ENCODE measurements around the gene TTC23.

The TTC23 gene

DNA sequence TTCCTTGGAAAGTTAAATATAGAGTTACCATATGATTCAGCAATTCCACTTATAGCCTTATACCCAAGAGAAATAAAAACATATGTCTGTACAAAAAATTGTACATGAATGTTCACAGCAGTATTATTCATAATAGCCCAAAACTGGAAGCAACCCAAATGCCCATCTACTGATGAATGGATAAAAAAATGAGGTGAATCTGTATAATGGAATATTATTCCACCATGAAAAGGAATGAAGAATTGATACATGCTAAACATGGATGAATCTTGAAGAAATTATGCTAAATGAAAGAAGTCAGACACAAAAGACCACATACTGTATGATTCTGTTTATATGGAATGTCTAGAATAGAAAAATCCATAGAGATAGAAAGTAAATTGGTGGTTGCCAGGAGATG, 61.4 kb downstream of the TTC23 start:
- DNase-seq = no peak

DNA sequence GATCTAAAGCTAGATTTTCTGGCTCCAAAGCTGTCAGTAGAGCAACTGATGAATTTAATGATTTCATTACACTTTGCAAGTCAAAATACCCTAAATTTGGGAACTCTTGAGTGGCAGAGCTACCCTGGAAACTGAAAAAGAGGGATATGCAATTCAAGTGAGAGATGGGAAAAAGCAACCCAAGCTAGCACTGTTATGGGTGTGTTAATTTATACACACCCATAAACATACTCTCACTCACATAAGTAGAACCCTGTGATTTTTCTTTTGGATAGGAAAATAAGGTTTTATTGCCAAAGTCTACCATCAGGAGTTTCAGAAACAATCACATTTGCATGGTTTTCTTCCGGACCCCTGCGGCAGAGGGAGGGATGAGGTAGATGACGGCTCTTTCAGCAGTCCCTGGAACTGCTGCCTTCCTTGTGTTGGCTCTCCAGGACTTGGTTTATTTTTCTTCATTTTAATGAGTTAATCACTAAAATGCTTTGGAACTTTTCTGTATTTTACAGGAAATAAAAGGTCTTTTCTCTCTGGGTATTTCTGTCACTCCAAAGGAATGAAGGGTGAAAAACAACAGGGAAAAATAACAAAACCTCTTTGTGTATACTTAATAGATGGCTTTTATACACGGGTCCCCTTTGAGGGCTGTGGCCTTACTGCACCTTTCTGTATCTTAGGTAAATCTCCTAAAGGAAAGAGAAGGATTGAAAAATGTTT, 63.8 kb downstream of the TTC23 start:
- no peak for DNase-seq

DNA sequence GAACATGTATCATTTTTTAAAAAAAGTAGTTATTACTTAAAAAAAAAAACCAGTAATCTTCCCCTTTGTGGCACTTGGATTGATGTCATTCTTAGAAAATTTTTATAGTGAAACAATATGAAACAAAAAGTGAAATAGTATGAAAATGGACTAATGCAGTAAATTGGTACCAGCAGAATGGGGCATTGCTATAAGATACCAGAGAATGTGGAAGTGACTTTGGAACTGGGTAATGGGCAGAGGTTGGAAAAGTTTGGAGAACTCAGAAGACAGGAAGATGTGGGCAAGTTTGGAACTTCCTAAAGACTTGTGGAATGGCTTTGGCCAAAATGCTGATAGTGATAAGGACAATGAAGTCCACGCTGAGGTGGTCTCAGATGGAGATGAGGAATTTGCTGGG, 66.6 kb downstream of the TTC23 start:
- DNase-seq = no peak

DNA sequence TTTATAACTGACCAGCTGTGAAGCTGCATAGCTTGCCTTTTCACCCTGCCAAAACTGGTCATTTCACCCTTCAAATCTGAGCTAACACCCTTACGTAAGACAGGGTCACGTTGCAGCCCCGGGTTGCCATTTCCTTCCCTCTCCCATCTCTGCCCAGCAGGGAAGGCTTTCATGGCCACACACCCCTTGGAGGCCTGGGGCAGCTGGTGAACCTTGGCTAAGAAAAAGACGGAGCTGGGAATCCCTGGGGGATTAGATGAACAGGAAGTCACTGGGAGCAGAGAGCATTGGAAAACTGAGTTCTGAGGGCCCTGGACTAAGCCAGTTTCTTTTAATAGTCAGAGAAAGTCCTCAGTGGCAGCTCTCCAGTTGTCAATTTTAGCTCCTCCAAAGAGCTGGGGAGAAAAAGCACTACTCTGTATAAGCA, 67.8 kb downstream of the TTC23 start:
- no peak for DNase-seq

DNA sequence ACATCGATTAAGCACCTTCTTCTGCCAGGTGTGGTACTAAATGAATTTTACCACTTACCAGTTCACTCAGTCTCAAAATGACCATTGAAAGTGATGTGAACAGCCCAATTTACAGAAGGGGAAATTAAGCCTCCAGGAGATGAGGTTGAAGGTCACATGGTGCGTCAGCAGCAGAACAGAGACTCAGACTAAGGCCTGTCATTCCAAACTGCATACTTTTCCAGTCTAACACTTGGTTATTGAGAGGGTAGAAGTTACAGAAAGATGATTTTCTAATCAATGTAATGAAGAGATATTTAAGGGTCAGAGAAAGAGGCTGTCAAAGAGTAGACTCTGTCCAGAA, 68.4 kb downstream of the TTC23 start:
- DNase-seq = no peak

DNA sequence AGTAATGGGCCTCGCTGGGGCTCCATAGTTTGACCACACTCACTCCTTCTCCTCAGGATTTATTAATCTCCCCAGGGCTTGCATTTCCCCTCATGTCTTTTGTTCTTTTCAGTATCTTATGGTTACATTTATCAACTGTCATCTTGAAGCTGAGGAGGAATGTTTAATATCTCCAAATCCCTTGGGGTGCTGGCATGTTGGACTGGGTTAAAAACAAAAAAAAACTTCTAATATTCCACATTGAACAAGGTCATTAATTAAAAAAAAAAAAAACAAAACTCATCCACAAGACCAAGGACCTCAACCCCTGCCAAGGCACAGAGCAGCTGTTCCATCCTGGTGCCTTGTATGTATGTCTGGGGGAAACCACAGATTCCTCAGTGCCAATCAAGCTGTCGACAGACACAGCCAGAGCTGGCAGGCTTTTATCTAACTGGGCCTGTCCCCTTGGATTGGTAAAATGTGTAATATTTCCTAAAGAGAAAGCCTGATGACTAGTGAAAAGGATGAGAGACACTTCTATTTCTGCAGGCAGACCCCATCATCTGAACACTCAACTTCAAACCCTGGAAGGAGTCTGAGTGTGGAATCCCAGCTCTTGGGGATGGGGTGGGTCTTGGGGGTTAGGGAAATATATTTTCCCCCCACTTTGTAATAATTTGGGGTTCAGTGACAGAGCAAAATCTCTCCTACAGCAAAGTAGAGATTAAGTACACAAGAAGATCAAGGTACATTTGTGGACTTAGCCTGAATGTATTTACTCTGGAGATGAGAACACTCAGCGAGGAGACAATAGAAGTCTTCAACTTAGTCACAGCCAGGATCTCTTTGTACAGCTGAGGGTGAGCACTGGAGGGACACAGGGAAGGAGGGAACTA, 69.1 kb downstream of the TTC23 start:
- DNase-seq = no peak

DNA sequence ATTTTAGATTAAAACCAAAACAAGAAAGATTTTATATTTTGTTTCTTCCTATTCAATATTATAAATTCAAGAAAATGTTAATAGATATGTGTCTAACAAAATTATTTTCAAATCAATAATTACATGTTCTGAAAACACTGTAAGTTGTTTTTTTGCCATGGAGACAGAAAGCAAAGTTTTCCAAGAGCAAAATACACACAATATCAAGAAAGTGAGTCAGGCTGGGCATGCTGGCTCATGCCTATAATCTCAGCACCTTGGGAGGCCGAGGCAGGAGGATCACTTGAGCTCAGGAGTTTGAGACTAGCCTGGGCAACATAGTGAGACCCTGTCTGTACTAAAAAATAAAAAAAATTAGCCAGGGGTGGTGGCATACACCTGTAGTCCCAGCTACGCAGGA, 71.7 kb downstream of the TTC23 start:
- DNase-seq = no peak

- no peak for DNase-seq
These were observed 72.6 kb downstream of the TTC23 start for GRCh38 chr15:99176757-99177156.

GRCh38 chr15:99174567-99175395, 74.6 kb downstream of the TTC23 start:
- no peak for DNase-seq

- DNase-seq = no peak
These were observed 76.4 kb downstream of the TTC23 start for GRCh38 chr15:99172989-99173388.

GRCh38 chr15:99172171-99172570, 77.2 kb downstream of the TTC23 start:
- no peak for DNase-seq

DNA sequence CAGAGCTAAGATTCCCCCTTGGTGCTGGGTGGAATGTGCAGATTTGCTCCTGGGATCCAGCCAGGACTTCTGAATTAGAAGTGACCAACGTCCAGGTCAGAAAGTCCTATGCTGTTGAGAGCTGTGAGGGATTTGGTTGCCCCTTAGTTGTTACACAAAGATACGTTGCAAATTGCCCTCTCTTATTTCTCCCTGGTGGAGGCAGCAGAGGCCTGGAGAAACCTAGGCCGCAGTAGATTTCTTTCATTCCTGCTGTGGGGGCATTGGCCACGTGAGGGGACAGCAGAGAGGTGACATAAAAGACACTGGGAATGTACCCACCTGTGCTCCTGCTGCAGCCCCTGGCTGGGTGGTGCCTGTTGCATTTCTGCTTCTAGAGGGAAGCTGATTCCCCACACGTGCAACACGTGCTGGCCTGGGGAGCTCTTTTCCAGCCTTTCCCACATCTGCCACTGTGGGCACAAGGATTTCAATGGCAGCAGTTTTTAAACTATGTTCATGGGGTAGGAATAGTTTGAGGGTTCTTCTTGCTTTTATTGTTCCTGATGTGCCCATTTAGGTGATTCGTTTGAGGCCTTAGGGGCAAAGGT, 78.8 kb downstream of the TTC23 start:
- DNase-seq = no peak

DNA sequence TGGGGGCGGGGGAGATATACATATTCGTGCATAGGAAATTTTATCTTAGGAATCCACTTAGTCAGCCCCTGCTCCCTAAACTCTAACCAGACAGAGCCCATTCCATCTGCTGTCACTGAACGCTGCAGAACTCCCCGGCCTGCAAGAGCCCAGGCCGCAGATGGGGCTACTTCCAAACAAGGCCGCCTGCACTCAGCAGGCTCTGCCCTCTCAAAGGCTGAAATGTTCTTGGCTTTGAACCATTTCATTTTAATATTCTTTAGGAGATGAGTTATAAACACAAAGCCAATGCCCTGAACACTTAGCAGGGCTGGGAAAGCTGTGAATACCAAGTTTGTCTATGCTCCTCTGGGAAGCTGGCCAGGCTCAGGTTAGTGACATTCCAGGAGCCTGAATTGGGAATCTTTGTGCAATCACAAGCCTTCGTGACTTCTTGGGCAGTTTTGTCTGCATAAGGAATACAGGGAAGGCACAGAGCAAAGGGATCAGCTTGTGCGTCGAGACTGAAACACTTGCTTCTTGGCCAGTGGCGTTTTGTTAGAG, 79.5 kb downstream of the TTC23 start:
- DNase-seq = no peak

GRCh38 chr15:99168601-99169580, 80.5 kb downstream of the TTC23 start:
- DNase-seq = no peak

DNA sequence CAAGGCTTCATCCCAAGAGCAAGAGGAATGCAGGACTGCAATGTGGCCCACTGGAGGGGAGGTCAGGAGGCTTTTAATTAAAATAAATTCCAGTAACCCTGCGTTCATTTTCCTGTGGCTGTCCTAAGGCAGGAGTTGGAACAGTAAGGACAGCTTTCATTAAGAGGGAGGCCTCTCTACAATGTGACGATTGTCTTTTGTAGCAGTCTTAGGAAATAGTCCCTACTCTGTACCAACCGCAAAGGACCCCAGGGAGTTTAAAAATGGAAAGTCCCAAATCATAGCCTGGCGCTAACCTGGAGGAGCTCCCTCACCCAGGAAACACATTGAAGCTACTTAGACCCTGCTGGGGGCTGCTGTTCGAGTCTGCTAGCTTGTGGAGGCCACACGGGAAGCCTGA, 81.7 kb downstream of the TTC23 start:
- no peak for DNase-seq

GRCh38 chr15:99167201-99167600, 82.2 kb downstream of the TTC23 start:
- DNase-seq = no peak

DNA sequence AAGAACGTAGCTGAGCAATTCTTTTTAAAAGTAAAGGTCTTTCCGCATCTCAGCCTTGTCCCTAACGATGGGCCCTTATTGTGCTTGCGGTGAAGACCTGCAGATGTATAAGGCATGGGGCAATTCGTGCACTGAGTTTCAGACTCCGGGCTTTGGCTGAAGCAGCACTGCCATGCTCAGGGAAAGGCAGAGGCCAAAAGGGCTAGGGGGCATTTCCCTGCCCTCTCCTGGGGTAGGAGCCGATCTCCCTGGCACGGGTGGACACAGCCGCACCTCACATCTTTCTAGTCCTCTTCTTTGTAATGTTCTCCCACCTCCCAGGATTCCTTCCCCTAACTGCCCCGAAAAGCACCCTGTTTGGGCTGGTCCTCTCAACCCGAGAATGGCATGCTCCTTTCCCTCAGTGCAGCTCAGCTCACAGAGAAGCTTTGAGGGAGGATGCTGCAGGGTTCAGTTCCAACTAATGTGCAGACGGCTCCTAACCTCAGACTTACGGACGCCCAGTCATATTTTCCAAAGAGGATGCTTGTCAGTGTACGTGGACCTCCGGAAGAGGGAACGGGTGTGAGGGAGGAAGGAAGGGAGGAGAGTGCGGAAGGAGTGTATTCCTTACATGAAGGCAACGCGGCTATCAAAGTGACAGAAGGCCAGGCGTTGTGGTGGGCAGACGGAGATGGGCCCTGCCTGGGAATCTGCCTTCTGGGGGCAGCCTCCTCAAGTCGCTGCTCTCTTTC, 83.3 kb downstream of the TTC23 start:
- no peak for DNase-seq

DNA sequence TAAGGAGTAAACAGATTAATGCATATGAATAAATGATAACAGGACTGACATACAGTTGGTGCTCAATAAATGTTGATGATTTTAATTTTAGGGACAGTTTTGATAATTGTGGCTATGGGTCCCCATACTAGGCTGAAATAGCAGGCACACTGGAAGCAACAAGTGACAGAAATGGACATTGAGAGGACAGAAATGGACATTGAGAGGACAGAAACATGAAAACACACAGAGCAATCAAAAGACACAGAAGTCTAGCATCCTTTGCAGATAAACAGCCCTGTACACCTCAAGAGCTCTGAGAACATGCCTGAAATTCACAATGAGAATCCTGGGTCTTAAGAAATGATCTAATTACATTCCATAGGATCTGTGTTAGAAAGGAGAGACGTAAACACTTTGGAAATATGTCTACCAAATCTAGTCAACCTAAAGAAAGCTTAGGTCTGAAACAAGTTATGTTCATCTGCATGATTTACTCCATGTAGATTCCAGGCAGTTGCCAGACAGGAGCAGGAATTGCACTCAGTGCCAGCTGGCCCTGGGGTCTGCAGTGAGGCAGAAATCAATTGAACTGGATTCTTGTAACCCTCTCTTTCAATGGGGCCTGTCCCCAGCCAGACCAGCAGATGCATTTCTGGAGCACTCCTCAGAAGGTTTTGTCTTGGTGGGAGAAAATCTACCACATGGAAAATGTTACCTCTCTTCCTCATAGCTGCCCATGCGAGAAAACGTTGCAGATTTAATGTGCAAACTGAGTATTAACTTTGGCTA, 84.2 kb downstream of the TTC23 start:
- no peak for DNase-seq

DNA sequence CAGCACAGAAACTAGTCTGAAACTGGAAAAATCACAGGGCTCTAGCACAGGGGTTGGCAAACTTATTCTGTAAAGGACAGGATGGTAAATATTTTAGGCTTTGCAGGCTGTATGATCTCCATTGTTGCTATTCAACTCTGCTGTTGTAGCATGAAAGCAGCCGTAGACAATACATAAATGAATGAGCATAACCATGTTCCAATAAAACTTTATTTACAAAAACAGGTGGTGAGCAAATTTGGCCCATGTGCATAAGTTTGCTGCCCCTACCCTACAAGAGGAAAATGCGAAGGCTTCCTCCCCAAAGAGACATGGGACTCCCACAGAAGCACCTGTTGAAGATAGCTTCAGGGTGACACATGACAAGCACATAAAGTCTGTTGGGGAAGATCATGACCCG, 85.3 kb downstream of the TTC23 start:
- DNase-seq = no peak
